NCI-H2081 (cell line): ENCODE data around the gene HECTD2.
"Not testable (repeated sequence)": the region's sequence is repeated elsewhere in the genome, so short reads cannot be mapped to it uniquely, and the experiment has no call there.

Source experiments
- DNase-seq, 2 experiments: peaks; one replicate each; lab custom pipeline; 2025; lab: John Stamatoyannopoulos, UW

The HECTD2 gene

DNA sequence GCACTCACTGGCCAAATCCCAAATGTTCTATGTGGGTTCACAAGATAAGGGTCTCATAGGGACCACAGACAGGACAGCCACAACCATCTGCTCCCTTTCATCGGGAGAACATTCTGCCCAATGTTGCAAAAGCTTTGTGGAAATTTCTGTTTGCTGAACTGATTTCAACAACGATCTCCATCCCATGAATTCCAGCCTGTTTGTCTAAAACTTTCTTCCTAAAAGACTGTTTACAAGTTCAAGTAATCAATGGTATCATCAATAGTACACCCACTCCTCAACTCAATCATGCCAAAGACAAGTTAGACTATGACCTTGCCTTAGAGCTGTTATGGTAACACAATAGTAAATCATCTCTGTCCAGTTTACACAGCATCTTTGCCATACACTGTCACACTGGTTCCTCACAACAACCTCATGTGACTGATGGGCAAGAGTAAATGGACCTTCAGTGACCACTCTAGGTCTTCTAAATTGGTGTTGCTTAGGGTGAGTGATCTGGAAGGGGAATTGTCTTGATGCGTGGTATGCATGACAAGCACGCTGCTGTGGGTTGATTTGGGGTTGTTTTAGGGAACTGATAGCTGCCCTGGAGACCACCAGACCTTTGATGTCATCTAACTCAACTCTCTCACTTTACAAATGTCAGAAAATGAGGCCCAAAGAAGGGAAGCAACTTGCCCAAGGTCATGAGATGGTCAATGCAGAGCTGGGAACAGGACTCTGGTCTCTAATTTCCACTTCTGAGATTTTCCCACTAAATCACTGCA is 127.7 kb downstream of the HECTD2 start:
- DNase-seq: no peak

DNA sequence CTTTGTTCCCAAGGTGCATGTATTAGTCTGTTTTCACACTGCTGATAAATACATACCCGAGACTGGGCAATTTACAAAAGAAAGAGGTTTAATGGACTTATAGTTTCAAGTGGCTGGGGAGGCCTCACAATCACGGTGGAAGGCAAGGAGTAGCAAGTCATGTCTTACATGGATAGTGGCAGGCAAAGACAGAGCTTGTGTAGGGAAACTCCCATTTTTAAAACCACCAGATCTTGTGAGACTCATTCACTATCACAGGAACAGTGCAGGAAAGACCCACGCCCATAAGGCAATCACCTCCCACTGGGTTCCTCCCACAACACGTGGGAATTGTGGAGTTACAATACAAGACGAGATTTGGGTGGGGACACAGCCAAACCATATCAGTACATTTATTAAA is 129.8 kb downstream of the HECTD2 start:
- no peak for DNase-seq

DNA sequence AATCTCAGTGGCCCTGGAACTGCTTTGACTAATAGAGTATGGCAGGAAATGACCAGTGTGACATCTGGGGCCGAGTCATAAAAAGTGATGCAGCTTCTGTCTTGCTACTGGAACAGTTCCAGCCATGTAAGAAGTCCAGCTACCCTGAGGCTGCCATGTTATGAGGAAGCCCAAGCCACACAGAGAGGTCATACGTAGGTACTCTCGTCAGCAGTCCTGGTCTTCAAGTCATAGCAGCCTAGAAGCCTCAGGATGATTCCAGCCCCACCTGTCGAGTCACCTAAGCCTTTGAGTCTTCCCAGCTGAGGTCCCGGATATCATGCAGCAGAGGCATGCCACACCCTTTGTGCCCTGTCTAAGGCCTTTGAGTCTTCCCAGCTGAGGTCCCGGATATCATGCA is 130.6 kb downstream of the HECTD2 start:
- no peak for DNase-seq

DNA sequence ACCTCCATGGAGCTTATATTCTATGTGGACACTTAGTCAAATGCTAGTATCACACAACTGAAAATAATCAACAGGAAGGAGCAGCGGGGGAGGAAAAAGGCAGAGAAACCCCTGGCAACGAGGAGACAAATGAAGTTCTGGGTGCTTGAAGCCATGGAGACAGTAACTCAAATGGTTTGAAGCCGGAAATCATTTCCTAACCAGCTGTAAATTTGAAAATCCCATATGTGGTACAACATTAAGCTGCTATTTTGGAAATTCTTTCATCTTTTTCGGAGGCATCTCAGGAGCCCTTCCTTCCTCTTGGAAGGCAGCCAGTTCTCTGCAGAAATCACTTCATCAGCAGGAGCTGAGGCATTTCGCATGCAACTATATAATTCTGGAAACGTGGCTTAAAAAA is 131.3 kb downstream of the HECTD2 start:
- DNase-seq: no peak

DNA sequence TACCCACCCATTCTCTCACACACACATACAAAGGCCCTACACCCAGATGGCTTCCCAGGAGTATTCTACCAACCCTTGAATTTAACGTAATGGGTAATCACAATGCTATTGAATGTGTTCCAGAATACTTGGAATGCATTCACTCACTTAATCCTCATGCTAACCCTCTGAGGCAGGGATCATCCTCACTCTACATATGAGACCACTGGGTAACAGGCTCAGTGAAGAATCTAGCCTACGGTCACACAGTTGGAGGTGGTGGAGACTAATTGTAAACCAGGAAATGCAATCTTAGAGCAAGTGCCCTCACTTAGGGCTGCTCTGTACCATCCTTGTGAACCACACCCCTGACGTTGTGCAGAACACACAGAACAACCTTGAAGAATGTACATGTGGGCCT is 135.2 kb downstream of the HECTD2 start:
- no peak for DNase-seq

DNA sequence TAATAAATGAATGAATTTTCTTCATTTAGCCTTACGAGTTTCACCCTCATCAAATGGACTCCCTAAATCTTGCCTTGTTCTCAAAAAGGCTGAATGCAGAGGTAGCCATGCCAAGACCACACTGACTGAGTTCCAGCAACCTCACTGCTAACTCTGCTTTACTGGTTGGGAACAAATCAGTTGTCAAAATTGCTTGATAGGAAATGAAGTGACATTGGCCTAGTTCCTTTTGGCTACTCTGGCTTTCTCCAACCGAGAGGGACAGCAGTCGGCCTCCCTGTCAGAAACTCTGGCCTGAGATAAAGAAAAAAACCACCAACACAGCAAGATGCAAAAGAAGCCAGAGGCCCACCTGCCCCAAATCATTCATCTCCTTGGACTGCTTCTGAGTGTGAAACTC is 135.7 kb downstream of the HECTD2 start:
- no peak for DNase-seq

DNA sequence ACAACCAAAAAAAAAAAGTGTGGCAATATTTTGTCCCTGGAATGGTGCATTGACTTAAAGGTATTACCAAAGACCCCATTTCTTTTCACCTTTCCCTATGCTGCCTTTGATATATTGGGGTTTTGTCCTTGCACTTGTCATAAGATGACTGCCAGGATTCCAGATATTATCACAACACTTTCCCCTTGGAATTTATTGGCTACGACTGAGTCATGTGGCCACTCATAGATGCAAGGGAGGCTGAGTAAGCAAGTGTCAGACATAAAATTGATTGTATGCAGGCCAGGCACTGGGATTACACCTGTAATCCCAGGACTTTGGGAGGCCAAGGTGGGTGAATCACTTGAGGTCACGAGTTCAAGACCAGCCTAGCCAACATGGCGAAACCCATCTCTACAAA is 139.1 kb downstream of the HECTD2 start:
- no peak for DNase-seq

DNA sequence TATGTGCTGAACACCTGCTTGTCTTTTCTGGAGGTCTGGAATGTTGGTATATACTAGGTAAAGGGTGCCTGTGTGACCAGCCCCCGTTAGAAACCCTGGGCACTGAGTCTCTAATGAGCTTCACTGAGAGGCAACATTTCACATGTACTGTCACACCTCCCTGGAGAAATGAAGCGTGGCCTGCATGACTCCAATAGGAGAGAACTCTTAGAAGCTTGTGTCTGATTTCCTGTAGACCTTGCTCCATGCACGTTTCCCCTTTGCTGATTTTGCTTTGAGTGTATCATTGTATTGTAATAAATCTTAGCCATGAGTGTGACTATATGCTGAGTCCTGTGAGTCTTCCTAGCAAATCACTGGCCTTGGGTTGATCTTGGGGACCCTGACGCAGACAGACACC is 139.9 kb downstream of the HECTD2 start:
- DNase-seq: no peak

DNA sequence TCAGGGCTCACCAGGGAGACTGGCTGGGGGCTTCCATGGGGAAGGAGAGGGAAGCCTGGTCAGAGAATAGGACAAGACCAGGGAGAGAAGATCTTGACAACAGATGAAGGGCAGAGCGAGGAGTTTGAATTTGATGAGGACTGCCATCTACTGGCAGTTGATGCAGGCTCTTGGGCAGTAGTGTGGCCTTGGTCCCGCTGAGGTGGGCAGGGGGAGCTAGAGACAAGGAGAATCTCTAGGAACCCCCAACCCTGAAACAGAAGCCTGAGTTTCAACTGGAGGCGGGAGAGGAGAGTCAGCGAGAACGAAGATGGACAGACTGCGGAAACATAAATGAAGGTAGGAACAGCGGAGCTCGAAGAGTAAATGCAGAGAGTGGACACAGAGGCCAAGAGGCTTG is 141.7 kb downstream of the HECTD2 start:
- DNase-seq: peak; percentile 11 to 30

DNA sequence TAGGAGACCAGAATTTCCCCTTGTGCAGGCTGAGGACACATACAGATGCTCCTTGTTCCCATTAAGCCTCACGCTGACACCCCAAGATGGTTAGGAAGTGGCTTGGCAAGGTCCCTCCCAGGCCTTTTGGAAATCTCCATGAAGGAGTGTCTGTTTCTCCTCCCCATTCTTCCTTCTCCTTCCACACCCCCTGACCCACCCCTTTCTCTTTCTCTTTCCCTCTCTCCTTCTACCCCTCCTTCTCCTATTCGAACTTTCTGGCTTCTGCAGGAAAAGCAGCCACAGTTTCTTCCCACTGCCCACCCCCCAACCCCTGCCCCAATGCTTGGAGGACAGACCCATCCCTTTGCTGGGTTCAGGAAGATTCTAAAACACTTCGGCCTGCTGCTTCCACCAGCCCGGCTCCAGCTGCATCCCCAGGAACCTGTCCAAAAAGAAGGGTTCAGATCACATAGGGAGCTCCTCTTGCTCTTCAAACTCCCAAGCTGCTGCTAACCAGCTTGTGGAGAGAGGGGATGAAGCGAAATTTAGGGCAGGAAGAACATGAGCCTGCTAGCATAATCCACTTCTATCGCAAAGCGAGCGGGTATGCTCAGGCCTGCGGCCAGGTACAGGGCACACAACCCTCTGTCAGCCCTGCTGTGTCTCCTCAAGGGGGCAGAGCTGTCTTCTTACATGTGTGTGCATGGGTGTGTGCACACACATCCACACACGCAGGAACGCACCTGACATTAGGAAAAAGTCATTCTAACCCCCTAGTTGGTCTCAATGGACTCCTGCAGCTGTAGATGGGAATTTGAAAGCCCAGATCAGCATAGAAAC is 142.3 kb downstream of the HECTD2 start:
- DNase-seq: peak in 1 of 2 experiments; percentile 16

DNA sequence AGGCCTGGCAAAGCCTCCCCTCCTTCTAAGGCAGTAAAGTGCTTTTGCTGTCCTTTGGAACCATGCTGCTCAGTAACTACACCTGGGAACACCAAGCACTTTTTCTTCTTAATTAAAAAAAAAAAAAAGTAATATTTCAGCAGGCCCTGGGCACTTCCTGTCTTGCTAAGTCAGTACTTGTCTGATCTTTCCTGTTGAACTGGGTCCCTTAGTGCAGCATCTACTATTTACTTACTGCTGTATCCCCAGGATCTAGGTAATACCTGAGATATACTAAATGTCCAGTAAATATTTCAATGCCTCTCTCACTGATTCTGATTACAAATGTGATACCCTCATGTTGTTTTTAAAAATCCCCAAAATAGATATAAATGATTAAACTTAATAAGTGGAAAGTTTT is 145.3 kb downstream of the HECTD2 start:
- no peak for DNase-seq

DNA sequence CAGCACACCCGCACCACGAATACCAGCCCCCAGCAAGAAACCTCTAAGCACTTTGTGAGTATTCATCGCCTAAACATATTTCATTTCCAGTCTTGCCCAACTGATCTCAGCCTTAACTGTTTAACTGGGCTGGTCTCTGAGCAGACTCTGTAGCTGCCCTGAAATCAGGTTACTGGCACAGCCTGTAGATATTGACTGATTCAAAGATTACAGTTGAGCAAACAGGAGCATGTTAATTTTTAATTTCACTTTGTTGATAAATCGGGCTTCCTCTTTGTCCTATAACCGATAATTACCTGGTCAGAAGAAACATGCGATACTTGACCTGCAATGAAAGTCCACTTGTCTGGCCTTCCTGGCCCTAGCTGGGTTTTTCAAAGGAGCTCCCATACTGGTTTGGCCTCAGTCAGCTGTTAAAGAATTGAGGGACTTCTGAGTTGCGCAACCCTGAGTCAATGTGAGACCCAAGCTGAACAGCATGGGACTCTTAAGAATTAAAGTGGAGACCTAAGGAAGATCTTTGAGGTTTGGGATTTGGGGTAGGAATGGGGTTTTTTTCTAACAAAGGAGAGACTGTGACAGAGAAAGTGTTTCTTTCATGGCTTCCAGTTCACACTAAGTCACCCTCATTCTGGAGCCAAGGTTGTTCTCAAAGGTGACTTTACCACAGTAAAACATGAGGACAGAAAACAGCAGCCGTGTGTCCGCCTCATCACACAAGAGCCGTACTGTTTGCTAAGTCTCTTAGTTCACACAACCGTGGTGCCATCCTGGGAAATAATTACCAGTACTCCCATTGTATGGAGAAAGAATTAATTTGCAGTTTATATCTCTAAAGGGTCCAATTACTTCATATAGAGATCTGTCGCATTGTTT is 146.8 kb downstream of the HECTD2 start:
- DNase-seq: peak in 1 of 2 experiments; percentile 18

DNA sequence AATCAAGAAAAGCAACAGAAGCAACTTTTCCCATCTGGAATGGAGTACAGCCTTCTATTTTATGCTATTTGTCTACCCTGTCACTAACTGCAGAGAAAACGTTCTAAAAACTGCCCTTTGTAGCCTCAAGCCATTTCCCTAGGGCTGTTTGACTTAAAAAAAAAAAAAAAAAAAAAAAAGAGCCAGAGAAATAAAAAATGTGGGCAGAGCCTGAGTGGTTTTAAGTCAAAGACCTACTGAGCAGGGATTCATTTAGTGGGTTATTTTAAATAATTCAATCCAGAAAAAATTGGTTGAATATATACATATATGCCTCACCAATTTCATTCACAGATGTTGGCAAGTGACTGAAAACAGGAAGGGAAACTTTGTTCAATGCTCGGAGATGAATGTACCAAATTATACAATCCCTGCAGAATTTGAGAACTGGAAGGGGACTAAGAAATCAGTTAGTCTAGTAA is 147.5 kb downstream of the HECTD2 start:
- DNase-seq: no peak

DNA sequence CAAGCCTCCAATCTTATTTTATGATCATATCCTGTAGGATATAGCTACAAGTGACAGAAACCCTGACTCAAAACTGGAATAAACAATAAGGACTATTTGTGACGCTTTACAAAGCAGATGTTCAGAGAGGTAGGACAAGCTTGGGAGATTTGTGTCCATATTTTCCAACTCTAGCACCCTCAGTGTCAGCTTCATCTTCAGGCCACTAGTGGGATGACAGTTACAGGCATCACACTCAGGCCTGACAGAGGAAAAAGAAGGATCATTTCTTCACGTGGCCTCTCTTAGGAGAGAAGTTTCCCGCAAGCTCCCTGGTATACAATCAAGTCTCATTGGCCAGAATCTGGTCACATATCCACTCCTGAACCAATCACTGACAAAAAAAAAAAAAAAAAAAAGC is 148.3 kb downstream of the HECTD2 start:
- no peak for DNase-seq

DNA sequence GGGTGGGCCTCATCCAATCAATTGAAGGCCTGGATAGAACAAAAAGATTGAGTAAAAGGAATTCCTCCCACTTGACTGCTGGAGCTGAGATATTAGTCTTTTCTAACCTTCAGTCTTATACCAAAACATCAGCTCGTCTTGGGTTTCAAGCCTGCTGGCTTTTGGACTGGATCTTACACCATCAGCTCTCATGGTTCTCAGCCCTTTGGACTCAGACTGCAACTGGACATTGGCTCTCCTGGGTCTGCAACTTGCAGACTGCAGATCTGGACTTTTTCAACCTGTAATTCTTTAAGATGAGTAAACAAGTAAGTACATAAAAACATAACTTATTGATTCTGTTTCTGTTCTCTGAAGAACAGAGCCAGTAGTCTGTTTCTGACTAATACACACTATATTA is 149.0 kb downstream of the HECTD2 start:
- DNase-seq: no peak

DNA sequence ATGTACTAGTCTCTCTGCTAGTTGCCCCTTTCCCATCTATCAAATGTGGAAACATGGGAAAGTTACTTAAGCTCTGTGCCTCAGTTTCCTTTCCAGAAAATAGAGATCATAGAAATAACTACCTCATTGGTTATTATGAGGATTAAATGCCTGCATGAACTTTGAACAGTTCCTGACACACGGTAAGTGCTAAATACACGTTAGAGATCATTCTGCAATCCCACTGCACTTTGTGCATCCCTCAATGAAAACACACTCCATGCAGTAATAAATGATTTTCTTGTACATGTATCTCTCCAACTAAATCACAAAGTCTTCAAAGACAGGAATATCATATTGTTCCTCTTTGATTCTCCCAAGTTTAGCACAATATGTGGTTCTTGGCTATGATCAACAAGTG is 149.6 kb downstream of the HECTD2 start:
- no peak for DNase-seq

DNA sequence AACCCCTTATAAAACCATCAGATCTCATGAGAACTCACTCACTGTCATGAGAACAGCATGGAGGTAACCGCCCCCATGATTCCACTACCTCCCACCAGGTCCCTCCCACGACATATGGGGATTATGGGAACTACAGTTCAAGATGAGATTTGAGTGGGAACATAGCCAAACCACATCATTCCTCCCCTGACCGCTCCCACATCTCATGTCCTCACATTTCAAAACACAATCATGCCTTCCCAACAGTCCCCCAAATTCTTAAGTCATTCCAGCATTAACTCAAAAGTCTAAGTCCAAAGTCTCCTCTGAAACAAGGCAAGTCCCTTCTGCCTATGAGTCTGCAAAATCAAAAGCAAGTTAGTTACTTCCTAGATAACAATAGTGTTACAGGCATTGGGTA is 150.7 kb downstream of the HECTD2 start:
- DNase-seq: not testable (repeated sequence)

DNA sequence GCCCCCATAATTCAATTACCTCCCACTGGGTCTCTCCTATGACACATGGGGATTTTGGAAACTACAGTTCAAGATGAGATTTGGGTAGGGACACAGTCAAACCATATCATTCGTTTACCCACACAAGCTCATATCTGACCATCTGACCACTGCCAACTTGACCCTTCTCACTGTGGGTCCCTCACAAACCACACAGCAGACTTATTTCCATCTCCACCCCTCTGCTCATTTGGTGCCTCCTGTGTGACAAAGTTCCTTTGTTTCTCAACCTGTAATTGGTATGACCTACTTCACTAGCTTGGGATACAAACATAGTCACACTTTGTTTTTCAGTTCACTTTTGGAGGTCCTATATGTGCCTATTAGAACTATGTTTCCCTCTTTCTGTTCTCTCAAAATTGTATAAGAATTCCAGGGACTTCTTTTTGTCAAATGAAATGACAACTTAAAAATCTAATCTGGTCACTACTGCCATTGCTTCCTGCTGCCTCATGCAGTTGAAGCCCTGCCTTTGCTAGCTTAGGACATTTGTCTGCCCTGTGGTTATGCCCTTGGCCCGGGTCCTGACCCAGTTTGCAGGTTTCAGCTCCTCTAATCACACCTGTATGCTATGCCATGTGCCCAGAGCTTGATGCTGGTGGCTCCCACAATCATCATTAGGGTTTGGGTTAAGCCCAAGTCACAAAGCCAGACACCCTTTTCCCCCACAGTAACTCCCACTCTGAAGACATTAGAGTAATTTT is 152.9 kb downstream of the HECTD2 start:
- no peak for DNase-seq

DNA sequence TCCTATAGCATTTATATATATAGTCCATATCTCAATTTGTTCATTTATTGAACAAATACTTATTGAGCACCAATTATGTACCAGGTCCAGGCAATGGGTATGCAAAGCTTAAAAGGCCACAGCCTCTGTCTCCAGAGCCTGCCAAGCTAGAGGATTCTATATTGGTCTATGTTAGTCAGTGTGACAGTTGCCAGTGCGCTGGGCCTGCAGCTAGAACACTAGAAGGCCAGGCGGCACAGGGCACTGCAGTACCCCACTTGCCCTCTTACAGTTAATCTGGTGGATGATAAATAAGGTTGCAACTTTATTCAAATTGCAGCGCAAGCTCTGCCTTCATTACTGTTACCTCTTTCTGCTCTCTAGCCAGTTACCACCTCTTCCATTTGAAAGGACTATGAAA is 153.9 kb downstream of the HECTD2 start:
- no peak for DNase-seq
